Endothelial cell of umbilical vein (primary cell): ENCODE measurements around the gene MLH1.

ENCODE experiments used
- CTCF ChIP-seq, 2 donors: IDR thresholded peaks; 1 replicate in 1 of 2; 2 replicates in 1 of 2; pipeline ENCODE4 v1.5.1; 2011; ENCODE audit warnings: low read length in 2 of 2, mild to moderate bottlenecking in 2 of 2, moderate library complexity in 2 of 2, control low read depth in 1 of 2, inconsistent platforms in 1 of 2, low read depth in 1 of 2; ENCODE audit not compliant: insufficient read depth in 1 of 2; ENCODE audit errors: extremely low read depth in 1 of 2
- EZH2 ChIP-seq: IDR thresholded peaks from 2 replicates; pipeline ENCODE4 v1.6.1; 2012; ENCODE audit warnings: borderline replicate concordance, low read depth, mild to moderate bottlenecking, moderate library complexity, low read length, inconsistent platforms; ENCODE audit not compliant: severe bottlenecking
- JUN ChIP-seq: IDR thresholded peaks from 2 replicates; pipeline ENCODE4 v1.6.1; 2011; ENCODE audit warnings: borderline replicate concordance, low read depth; ENCODE audit not compliant: insufficient read length, insufficient read depth
- MAX ChIP-seq: IDR thresholded peaks from 2 replicates; pipeline ENCODE4 v1.6.1; 2011; ENCODE audit not compliant: insufficient read depth, insufficient read length
- POLR2A ChIP-seq: IDR thresholded peaks from 2 replicates; pipeline ENCODE4 v1.6.1; 2012; ENCODE audit warnings: low read depth, mild to moderate bottlenecking, control low read depth, low read length
- POLR2AphosphoS5 ChIP-seq: IDR thresholded peaks from 2 replicates; pipeline ENCODE4 v1.6.1; 2012; ENCODE audit warnings: low read depth, mild to moderate bottlenecking, control low read depth, low read length, moderate library complexity; ENCODE audit not compliant: insufficient read depth

- no peak for TF ChIP-seq POLR2A
- TF ChIP-seq EZH2: no peak
- no peak for TF ChIP-seq CTCF (IDR thresholded peaks at IDR 0.05; ENCODE audit: extremely low read depth in 1 of 2, insufficient read depth in 1 of 2, low read depth in 1 of 2, low read length in 2 of 2)
- TF ChIP-seq POLR2AphosphoS5: no peak
- no peak for TF ChIP-seq MAX
- TF ChIP-seq JUN: no peak
Measured at GRCh38 chr3:37050282-37050681, 57.0 kb downstream of the MLH1 start.
